GM18499 (cell line): ENCODE measurements around the gene FKBP1B.
A peak's percentile ranks its signal among the peaks of the same experiment; 100 is the strongest.
"Not testable (repeated sequence)": the region's sequence is repeated elsewhere in the genome, so short reads cannot be mapped to it uniquely, and the experiment has no call there.

Experiments used
- ATAC-seq: cut with Tn5 transposase; IDR thresholded peaks from one replicate; pipeline ENCODE4 v1.9.1; 2021; ENCODE audit warnings: moderate number of reproducible peaks; ENCODE audit not compliant: insufficient read depth, unreplicated experiment

Gene FKBP1B

GRCh38 chr2:24022324-24022974 is 27.1 kb upstream of the FKBP1B start:
- ATAC-seq = no peak

DNA sequence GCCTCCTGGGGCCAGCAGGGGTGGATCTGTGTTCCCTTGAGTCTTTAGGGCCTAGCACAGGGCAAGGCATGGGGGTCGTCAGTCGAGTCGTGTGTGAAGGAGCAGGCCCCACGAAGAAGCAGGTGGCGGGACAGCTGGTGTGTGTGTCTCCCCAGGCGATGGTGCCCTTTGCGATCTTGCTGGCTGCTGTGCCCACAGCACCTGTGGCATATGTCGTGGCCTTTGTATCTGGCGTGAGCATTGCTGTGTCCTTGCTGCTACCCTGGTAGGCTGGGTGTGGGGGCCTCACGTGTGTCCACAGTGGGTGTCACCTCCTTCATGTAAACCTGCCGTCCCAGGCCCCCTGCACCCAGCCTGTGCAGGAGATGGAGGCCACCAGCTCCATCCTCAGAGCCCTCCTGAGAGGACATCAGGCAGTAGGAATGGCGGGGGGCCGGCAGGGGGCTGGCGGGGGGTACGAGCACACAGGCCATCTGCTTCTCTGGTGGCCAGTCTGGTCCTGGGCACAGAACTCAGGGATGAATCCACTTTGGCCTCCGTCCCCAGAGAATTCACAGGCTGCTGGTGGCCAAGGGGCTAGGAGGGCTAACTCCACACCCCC is 26.5 kb upstream of the FKBP1B start:
- no peak for ATAC-seq

- no peak for ATAC-seq
Measured at GRCh38 chr2:24024018-24024417, 25.5 kb upstream of the FKBP1B start.

- no peak for ATAC-seq
Measured at GRCh38 chr2:24024996-24025663, 24.4 kb upstream of the FKBP1B start.

DNA sequence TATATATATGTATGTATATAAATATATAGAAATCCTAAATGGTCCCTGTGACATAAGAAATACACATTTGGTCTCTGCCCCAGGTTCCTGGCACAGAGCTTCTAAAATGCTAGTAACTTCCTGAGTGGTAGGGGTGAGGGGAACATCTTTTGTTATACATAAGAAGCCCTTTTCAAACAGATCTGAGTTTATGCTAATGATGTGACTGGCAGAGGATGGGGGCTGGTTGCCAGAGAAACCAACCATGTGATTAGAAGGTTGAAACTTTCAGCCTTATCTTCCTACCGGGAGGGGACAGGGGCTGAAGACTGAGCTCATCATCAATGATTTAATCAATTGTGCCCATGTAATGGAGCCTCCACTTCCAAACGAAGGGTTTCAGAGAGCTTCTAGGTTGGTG is 23.3 kb upstream of the FKBP1B start:
- ATAC-seq = no peak

GRCh38 chr2:24038786-24039499 is 10.6 kb upstream of the FKBP1B start:
- no peak for ATAC-seq

GRCh38 chr2:24040511-24040910 is 9.0 kb upstream of the FKBP1B start:
- no peak for ATAC-seq

DNA sequence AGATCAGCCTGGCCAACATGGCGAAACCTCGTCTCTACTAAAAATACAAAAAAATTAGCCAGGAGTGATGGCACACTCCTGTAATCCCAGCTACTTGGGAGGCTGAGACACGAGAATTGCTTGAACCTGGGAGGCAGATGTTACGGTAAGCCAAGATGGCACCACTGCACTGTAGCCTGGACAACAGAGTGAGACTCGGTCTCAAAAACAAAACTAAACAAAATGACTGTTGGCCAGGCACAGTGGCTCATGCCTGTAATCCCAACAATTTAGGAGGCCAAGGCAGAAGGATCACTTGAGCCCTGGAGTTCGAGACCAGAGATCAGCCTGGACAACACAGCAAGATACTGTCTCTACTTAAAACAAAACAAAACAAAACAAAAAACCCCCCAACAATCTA is 6.4 kb upstream of the FKBP1B start:
- not testable (repeated sequence) for ATAC-seq

GRCh38 chr2:24045511-24046508 is 3.7 kb upstream of the FKBP1B start:
- ATAC-seq = no peak

- ATAC-seq = no peak
Measured at GRCh38 chr2:24046599-24046929, 3.0 kb upstream of the FKBP1B start.

DNA sequence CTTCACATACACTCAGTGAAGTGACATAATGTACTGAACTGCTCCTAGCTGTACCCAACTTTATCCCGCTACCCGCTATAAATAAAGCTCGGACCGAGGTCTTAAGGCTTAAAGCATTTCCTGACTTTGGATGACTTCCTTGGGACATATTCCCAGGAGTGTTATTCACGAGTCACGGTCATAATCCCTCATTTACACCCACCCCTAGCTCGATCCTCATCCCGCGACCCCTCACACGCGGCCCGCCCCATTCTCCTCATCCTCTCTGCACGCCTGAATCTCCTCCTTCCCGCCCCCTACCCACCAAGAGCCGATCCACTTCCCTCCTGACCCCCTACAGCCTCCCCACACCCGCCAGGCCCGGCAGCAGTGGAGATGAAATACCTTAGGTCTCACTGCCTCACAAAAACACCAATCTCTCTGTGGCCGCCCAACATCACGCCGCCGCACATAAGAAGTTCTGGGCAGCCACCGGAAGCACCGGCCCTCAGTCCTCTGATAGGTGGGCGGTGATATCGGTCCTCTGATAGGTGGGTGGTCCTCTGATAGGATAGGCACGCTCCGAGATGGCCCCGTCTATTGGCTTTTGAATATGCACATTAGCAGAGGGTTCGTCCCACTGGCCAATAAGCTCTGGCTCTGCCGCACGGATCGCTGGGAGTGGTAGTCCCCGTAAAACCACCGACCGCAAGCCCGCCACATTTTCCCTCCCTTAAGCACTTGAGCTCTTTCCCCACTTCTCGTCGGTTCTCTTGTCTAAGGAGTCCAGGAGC is 2.4 kb upstream of the FKBP1B start, which contains the start of gene WDCP:
Gene WDCP, minus strand, starts transcription at position 462 of the 773 bp plus-strand sequence. CDS start 7,897 bp downstream, outside the sequence.
- peak; percentile 95 for ATAC-seq

GRCh38 chr2:24047703-24048033 is 1.9 kb upstream of the FKBP1B start:
- ATAC-seq = no peak

GRCh38 chr2:24048769-24049484 is 614 bp upstream of the FKBP1B start:
- ATAC-seq = no peak

DNA sequence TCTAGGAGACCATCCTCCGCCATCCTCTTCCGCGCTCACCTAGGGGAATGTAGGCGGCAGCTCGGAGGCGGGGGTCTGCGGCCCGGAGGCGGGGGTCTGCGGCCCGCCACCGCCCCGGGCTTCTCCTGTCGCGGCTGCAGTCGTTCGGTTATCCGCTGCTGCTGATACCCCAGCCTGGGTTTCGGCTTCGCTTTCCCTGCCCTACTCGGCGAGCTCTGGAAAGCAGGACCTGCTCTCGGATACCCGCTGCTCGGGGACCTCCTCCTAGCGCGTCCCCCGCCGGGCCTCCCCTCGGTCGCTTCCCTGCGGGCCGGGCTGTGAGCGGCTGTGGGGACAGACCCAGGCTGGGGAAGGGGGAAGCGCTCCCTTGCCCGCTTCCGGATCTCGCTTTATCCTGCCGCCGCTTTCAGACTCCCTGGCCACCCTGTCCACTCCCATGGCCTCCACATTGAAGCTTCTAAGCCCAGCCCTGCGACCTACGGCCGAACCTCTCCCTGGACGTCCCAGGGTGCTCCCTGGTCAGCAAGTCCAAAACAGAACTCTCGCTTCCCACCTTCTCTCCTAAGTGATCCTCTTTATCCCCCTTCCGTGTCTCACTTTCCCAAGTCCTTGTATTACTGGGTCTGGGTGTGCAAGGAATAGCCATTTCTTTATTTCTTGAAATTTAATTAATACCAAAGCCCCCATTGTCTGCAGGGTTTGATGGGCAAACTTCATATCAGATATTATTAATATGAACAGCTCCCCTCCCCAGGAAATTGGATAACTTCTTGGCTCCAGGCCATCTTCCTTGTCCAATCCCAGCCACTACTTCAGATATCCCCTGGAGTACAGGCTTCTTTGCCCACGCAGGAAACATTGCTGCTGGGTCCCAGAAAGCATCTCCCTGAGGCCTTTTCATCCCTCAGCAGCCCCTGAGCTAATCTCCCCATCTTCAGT is 769 bp downstream of the FKBP1B start:
- no peak for ATAC-seq

GRCh38 chr2:24051833-24052232 is 2.3 kb downstream of the FKBP1B start:
- no peak for ATAC-seq

GRCh38 chr2:24052951-24053350 is 3.4 kb downstream of the FKBP1B start:
- no peak for ATAC-seq

DNA sequence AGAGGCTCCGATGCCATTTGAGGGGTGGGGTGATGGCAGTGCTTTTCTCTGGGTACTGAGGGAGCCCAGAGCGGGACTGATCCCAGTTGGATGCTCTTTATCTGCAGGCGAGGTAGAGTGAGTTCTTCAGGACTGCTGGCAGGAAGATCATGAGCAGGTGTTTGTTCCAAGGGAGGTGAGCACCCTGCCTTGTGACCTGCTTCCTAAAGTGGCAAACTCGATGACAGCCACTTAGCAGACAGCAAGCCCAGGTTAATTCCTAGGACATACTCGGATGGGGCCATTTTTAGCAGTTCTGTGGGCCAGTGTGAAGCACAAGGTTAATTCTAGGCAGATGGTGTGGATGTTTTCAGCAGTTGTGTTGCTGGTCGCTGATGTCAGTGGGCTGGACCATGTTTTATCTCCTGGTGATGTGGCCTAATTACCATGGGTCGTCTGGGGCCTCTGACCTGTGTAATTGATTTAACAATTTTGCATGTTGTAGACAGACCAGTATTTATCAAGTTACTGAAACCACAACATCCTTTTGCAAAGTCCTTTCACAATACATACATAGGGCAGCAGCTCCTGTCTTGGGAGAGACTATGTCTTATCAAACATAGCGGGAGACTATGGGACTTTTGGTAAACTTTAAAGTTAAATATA is 4.9 kb downstream of the FKBP1B start:
- ATAC-seq = no peak
